Fibroblast of the aortic adventitia (primary cell): ENCODE data around the gene SIRT5. TPM values are rescaled to one million over a fixed set of nuclear protein-coding genes. Genes with fewer than 3 reads are reported as not detected.

ENCODE experiments used
- DNase-seq: peaks from one replicate; pipeline ENCODE4 v3.0.0-alpha.2; 2010; ENCODE audit warnings: low read depth
- H3K4me3 ChIP-seq: 2 replicates; pipeline ENCODE4 v1.5.1; 2011; ENCODE audit warnings: low read depth, mild to moderate bottlenecking, control low read depth, low read length, moderate library complexity
- total RNA-seq: library from RNA; depleted of rRNA; stranded (reverse); fragments of >200 nt; gene quantifications from 2 replicates; pipeline ENCODE4 v1.2.3, GENCODE V29; 2012; ENCODE audit warnings: low replicate concordance
- TF ChIP-seq, protein P1 (sequence below): IDR thresholded peaks from 2 replicates; pipeline ENCODE4 v1.5.1; 2011; ENCODE audit warnings: mild to moderate bottlenecking, low read length, control low read depth, inconsistent platforms; ENCODE audit not compliant: insufficient read depth

SIRT5 gene
- total RNA-seq, 1 donor, result 8.6 TPM

DNA sequence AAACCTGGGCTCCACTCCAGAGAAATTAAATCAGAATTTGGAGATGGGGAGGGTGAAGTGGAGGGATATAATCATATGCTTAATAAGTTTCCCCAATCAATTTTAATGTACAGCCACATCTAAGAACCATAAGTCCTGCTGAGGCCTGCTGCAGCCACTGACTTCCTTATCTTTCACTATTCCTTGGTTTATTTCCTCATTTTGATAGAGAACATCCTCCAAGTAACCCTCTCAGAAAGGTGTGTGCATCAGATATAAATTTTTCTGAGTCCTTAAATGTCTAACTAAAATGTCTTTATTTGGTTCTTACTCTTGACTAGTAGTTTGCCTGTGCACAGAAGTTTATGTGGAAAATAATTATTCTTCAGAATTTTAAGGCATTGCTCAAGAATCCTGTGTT is 23.7 kb upstream of the SIRT5 start:
- no peak for DNase-seq
- TF ChIP-seq, protein P1, sequence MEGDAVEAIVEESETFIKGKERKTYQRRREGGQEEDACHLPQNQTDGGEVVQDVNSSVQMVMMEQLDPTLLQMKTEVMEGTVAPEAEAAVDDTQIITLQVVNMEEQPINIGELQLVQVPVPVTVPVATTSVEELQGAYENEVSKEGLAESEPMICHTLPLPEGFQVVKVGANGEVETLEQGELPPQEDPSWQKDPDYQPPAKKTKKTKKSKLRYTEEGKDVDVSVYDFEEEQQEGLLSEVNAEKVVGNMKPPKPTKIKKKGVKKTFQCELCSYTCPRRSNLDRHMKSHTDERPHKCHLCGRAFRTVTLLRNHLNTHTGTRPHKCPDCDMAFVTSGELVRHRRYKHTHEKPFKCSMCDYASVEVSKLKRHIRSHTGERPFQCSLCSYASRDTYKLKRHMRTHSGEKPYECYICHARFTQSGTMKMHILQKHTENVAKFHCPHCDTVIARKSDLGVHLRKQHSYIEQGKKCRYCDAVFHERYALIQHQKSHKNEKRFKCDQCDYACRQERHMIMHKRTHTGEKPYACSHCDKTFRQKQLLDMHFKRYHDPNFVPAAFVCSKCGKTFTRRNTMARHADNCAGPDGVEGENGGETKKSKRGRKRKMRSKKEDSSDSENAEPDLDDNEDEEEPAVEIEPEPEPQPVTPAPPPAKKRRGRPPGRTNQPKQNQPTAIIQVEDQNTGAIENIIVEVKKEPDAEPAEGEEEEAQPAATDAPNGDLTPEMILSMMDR, result no peak
- no peak overlapping the region for H3K4me3 ChIP-seq

DNA sequence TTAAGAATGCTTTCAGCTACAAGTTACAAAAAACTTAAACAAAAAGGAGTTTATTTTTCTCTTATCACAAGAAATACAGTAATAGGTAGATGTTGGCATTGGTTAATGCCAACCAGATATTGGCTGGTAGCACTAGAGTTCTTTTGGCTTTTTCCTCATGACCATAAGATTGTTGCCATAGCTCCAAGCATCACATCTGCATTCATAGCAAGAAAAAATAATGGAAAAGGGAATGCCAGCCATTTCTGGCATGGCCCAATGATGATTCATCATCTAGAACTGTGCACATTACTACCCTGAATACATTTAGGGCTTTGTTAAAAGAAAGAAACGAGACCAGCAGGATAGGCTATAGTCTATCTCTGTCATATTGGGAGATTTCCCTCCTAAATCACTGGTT is 20.8 kb upstream of the SIRT5 start:
- no peak overlapping the region for H3K4me3 ChIP-seq
- TF ChIP-seq, protein P1, result no peak
- DNase-seq, result no peak

DNA sequence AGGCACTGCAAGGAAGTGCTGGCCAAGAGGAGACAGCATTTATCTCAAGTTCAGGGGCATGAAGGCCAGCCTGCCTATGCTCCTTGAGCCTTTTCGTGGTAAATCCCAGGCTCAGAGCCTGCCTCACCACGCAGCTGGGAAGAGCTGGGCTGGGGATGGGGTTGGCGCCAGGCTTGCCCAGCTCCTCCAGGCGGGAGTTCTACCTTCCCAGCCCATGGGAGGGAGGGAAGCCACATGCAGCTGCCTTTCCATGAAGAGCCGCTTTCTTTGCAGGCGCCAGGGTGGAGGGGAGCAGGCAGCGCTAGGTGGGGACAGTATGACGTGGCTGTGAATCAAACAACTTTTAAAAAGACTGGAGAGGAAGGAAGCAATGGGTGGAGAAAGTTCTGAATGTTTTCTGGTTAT is 19.5 kb upstream of the SIRT5 start:
- TF ChIP-seq, protein P1, result no peak
- no peak overlapping the region for H3K4me3 ChIP-seq
- DNase-seq, result peak; percentile 20

DNA sequence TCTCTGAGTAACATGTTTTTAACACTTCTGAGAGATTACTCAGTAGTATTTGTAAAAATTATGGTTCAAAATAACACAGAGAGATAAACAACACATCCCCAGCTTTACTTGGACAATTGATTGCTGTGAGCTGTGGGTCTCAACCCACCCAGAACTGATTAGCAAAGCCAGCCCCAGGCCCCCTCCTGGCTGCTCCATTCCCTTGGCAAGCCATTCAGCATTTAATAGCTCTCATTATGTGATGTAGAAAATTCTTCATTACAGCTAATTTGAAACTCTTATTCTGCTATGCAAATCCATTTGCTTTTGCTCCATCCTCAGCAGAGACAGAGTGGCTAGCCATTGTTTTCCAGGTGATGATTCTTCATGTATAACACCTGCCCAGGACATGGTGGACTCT is 16.6 kb upstream of the SIRT5 start:
- TF ChIP-seq, protein P1, result no peak
- no peak for DNase-seq
- no peak overlapping the region for H3K4me3 ChIP-seq

DNA sequence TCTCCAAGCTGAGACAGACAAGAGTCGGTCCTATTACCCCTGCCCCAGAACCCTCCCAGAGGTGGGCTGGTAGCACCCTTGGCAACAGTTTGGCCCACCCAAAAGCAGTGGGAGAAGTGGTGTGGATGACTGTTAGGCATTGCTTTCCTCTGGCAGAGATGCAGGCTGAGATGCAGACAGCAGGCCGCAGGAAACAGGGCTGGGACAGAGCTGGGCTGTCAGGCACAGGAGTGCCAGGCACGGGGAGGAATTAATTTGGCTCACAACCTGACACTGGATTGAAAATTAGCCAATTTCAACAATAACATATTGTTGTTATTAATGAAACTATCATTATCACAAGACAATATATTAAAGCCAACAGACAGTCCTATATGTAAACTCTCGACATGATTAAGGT is 15.7 kb upstream of the SIRT5 start:
- H3K4me3 ChIP-seq, result no peak overlapping the region
- DNase-seq, result no peak
- TF ChIP-seq, protein P1, result no peak

DNA sequence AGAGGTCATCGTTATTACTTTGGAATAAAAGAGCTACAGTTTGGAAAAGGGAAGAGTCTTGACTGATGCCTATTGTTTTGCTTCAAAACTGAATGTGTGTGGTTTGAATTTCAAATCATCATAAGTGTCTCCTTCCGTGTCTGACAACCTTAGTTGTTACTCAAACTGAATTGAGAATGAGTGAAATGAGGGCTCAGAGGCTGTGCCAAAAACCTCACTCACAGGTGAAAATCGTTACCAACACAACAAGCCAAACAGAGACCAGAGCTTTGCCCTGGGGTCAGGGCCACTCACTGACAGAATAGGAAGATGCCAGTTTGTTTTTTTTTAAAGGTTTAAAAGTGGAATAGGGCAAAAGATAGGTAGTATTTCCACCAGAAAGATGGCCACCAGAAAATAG is 15.2 kb upstream of the SIRT5 start:
- TF ChIP-seq, protein P1, result no peak
- no peak overlapping the region for H3K4me3 ChIP-seq
- DNase-seq, result no peak

DNA sequence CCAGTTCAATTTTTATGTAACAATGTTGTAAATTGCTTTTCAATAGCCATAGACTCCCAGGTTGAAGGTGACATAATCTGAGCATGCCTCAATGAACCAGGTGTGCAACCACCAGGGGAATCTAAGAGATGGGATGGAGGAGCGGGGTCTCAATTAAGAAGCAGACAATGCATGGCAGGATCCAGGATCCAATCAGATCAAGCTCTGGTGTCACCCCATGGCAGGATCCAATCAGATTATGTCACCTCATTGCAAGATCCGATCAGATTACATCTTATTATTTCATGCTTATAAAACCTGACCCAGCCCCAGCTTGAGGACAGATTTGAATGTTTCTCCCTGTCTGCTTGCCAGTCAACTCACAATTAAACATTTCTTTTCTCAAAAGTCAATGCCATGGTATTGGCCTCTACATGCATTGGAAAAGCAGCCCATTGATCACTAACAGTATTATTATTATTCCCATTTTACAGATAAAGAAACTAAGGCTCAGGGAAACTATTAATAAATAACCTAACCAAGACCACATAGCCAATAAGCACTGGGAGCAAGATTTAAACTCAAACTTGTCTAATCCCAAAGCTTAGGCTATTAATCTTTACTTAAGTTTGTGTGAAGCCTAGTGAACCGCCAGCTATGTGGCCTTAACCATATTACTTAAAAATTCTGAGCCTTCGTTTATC is 14.3 kb upstream of the SIRT5 start:
- DNase-seq, result no peak
- TF ChIP-seq, protein P1, result no peak

More for the DNA sequence above, 14.3 kb upstream of the SIRT5 start:
- no peak overlapping the region for H3K4me3 ChIP-seq
